ENCODE measurements around the gene IFT52. TPM values are rescaled to one million over a fixed set of nuclear protein-coding genes. Genes with fewer than 3 reads are reported as not detected.

Gene IFT52
- total RNA-seq, 1 donor from 2014 or later = 56.6 TPM

DNA sequence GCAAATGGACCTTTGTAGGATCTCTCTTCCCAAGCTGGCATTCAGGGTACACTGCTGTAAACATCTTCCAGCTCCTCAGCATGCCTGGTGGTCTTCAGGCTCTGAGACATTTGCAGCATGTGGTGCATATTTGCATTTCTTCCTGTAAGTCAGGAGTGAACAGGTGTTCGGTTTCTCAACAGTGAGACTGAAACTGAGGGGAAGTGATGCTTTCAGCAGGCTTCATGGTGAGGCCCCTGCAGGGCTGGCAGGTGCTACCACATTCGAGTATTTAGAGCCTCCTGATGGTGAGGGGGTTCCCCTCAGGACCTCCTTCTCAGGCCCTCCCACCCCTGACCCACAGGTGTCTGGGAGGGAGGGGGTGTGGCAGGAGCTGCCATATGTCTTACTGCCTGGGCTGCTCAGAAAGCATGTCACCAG, 91.3 kb downstream of the IFT52 start:
- H3K27ac Mint-ChIP-seq = no peak overlapping the region
- no peaks in the 10 kb centered on the region for H3K27me3 Mint-ChIP-seq
- H3K9me3 Mint-ChIP-seq (ENCODE audit: low read depth) = peaks cover 3% of the 10 kb centered on the region
- H3K36me3 Mint-ChIP-seq (ENCODE audit: insufficient read depth) = peaks cover 4% of the 10 kb centered on the region
- H3K4me1 Mint-ChIP-seq (ENCODE audit: low read depth) = peaks cover 4% of the 10 kb centered on the region
- no peak for DNase-seq (ENCODE audit: low spot score, unreplicated experiment)
- TF ChIP-seq, protein P1, sequence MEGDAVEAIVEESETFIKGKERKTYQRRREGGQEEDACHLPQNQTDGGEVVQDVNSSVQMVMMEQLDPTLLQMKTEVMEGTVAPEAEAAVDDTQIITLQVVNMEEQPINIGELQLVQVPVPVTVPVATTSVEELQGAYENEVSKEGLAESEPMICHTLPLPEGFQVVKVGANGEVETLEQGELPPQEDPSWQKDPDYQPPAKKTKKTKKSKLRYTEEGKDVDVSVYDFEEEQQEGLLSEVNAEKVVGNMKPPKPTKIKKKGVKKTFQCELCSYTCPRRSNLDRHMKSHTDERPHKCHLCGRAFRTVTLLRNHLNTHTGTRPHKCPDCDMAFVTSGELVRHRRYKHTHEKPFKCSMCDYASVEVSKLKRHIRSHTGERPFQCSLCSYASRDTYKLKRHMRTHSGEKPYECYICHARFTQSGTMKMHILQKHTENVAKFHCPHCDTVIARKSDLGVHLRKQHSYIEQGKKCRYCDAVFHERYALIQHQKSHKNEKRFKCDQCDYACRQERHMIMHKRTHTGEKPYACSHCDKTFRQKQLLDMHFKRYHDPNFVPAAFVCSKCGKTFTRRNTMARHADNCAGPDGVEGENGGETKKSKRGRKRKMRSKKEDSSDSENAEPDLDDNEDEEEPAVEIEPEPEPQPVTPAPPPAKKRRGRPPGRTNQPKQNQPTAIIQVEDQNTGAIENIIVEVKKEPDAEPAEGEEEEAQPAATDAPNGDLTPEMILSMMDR (IDR thresholded peaks at IDR 0.05; ENCODE audit: unreplicated experiment) = no peak
- H3K4me3 Mint-ChIP-seq (ENCODE audit: low read depth) = no peak overlapping the region

DNA sequence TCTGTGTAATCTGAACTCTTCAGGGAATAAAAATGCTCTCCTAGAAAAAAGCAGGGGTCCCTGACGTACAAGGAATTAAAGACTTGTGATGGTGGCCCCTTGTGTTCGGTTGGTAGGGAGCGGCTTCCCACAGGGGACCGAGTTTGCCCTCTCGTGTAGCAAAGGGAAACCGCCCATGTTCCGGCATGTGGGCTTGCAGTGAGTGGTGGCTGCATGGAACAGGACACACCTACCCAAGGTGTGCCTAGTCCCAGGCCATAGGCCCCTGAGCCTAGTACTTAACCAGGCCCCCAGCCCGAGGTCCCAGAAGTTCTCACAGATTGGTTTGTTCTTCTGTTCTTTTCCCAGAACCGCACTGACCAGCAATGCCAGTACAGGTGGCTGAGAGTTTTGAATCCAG, 91.7 kb downstream of the IFT52 start:
- TF ChIP-seq, protein P1 (IDR thresholded peaks at IDR 0.05; ENCODE audit: unreplicated experiment) = no peak

DNA sequence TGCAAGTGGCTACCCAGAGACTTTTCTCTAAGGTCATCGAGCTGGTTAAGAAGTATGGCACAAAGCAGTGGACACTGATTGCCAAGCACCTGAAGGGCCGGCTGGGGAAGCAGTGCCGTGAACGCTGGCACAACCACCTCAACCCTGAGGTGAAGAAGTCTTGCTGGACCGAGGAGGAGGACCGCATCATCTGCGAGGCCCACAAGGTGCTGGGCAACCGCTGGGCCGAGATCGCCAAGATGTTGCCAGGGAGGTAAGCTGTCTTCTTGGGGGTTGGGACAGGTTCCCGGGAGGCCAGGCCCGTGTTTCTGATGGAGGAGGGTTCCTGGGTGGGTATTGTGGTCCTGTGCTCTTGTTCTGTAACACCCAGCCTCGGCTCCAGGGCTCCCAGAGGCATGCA, 96.1 kb downstream of the IFT52 start:
- Mint-ChIP-seq H3K36me3 (ENCODE audit: insufficient read depth) (peaks cover 2% of the 10 kb centered on the region), H3K27ac (peak overlapping the region; percentile 24), H3K27me3 (no peaks in the 10 kb centered on the region), H3K4me3 (ENCODE audit: low read depth) (no peak overlapping the region), H3K4me1 (ENCODE audit: low read depth) (no peaks in the 10 kb centered on the region), H3K9me3 (ENCODE audit: low read depth) (no peaks in the 10 kb centered on the region)
- TF ChIP-seq, protein P1 (IDR thresholded peaks at IDR 0.05; ENCODE audit: unreplicated experiment) = no peak
- no peak for DNase-seq (ENCODE audit: low spot score, unreplicated experiment)

More for the DNA sequence above, 91.7 kb downstream of the IFT52 start:
- Mint-ChIP-seq H3K9me3 (ENCODE audit: low read depth) (no peaks in the 10 kb centered on the region), H3K4me3 (ENCODE audit: low read depth) (no peak overlapping the region), H3K4me1 (ENCODE audit: low read depth) (peaks cover 1% of the 10 kb centered on the region), H3K27ac (no peak overlapping the region), H3K36me3 (ENCODE audit: insufficient read depth) (peaks cover 1% of the 10 kb centered on the region), H3K27me3 (no peaks in the 10 kb centered on the region)
- no peak for DNase-seq (ENCODE audit: low spot score, unreplicated experiment)

DNA sequence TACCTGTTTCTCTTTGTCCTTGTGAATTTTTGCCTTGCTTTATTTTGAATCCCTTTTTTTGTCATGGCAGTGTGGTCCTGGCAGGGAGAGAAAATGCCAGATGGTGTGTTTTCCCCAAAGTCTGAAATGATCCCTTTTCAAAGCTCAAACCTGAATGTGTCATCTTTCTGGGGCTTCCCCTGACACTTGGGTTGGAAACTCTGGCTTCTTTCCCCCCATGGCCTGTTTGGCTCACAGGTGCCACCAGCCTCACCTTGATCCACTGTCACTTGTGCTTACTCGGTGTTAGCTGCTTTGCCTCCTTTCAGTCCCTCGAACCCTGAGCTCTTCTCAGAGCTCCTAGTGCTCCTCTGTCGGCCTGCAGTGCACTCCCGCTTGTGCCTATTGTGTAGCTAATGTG, 98.4 kb downstream of the IFT52 start:
- Mint-ChIP-seq H3K27me3 (no peaks in the 10 kb centered on the region), H3K36me3 (ENCODE audit: insufficient read depth) (peaks cover 2% of the 10 kb centered on the region), H3K9me3 (ENCODE audit: low read depth) (no peaks in the 10 kb centered on the region), H3K4me1 (ENCODE audit: low read depth) (no peaks in the 10 kb centered on the region), H3K27ac (no peak overlapping the region), H3K4me3 (ENCODE audit: low read depth) (no peak overlapping the region)
- TF ChIP-seq, protein P1 (IDR thresholded peaks at IDR 0.05; ENCODE audit: unreplicated experiment) = no peak
- DNase-seq (ENCODE audit: low spot score, unreplicated experiment) = no peak

DNA sequence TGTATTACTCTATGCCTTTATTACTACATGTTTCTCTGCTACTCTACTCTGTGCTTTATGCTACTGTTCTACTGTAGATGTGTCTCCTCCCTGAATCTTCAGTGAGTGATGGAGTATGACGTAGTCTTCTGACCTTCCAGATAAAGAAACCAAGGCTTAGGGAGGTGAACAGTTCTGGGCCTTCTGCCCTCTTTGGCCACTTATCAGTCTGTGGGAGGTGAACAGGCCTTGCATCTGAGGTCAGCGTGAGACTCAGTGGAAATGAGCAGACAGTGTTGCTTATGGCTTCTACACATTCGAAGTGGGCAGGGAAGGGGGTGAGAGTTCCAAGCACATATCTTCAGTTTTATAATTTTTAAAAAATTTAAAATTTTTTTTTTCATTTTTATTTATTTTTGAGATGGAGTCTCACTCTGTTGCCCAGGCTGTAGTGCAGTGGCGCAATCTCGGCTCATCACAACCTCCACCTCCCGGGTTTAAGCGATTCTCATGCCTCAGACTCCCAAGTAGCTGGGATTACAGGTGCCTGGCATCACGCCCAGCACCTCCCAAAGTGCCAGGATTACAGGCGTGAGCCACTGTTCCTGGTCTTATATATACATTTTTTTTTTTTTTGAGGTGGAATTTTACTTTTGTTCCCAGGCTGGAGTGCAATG, 100.3 kb downstream of the IFT52 start:
- Mint-ChIP-seq H3K9me3 (ENCODE audit: low read depth) (no peaks in the 10 kb centered on the region), H3K4me3 (ENCODE audit: low read depth) (no peak overlapping the region), H3K27ac (no peak overlapping the region), H3K36me3 (ENCODE audit: insufficient read depth) (peaks cover 2% of the 10 kb centered on the region), H3K4me1 (ENCODE audit: low read depth) (no peaks in the 10 kb centered on the region), H3K27me3 (no peaks in the 10 kb centered on the region)
- TF ChIP-seq, protein P1 (IDR thresholded peaks at IDR 0.05; ENCODE audit: unreplicated experiment) = no peak
- no peak for DNase-seq (ENCODE audit: low spot score, unreplicated experiment)

Data from progenitor cell of endocrine pancreas (in vitro differentiated cells).